CD4-positive, alpha-beta T cell treated with Interleukin-2 at 100 ng/mL for 4 hours (primary cell): ENCODE measurements around the gene ELF3.
"Not testable (repeated sequence)": the region's sequence is repeated elsewhere in the genome, so short reads cannot be mapped to it uniquely, and the experiment has no call there.

Experiments
- DNase-seq: peaks from one replicate; pipeline ENCODE4 v3.0.0-alpha.2; 2020; ENCODE audit warnings: low spot score

ELF3 gene

GRCh38 chr1:202010180-202011015 lies at the start of gene ELF3:
Gene ELF3 (plus strand): TSS chr1:202010587. CDS start chr1:202011137, 550 bp downstream.
- no peak for DNase-seq

- not testable (repeated sequence) for DNase-seq
Measured at GRCh38 chr1:201962382-201962781, 48.0 kb upstream of the ELF3 start.

GRCh38 chr1:201964261-201964660 lies 46.1 kb upstream of the ELF3 start:
- DNase-seq = no peak

GRCh38 chr1:201966171-201966570 lies 44.2 kb upstream of the ELF3 start:
- no peak for DNase-seq

- DNase-seq = no peak
Measured at GRCh38 chr1:201968202-201968925, 42.0 kb upstream of the ELF3 start.

GRCh38 chr1:201970334-201971159 lies 39.8 kb upstream of the ELF3 start:
- no peak for DNase-seq

- peak; percentile 71 for DNase-seq
Measured at GRCh38 chr1:201982082-201982622, 28.2 kb upstream of the ELF3 start.

- peak; percentile 51 for DNase-seq
Measured at GRCh38 chr1:201982623-201983379, 27.6 kb upstream of the ELF3 start, which contains the start of gene RNPEP. Gene RNPEP (plus strand): TSS chr1:201982648. CDS start chr1:201982667, 19 bp downstream.

- DNase-seq = peak; percentile 5
Measured at GRCh38 chr1:201983380-201983805, 27.0 kb upstream of the ELF3 start.

GRCh38 chr1:201984446-201984845 lies 25.9 kb upstream of the ELF3 start:
- no peak for DNase-seq

GRCh38 chr1:201985355-201985754 lies 25.0 kb upstream of the ELF3 start:
- DNase-seq = no peak

GRCh38 chr1:201988601-201989000 lies 21.8 kb upstream of the ELF3 start:
- DNase-seq = no peak

GRCh38 chr1:201989354-201990128 lies 20.8 kb upstream of the ELF3 start:
- DNase-seq = no peak

- no peak for DNase-seq
Measured at GRCh38 chr1:201990427-201990826, 20.0 kb upstream of the ELF3 start.

GRCh38 chr1:201999625-202000238 lies 10.7 kb upstream of the ELF3 start:
- peak; percentile 38 for DNase-seq

- no peak for DNase-seq
Measured at GRCh38 chr1:202002507-202002906, 7.9 kb upstream of the ELF3 start.

GRCh38 chr1:202004711-202005110 lies 5.7 kb upstream of the ELF3 start:
- DNase-seq = no peak

GRCh38 chr1:202005958-202006357 lies 4.4 kb upstream of the ELF3 start:
- DNase-seq = no peak

- no peak for DNase-seq
Measured at GRCh38 chr1:202007304-202007703, 3.1 kb upstream of the ELF3 start.
